Gastroesophageal sphincter (tissue), 3 donors: ENCODE measurements around the gene CADM2.

ENCODE experiments used
- CTCF ChIP-seq, 4 experiments: fragments of 200-600 bp in 2 of 4; fragments of 450-650 bp in 2 of 4; sonication (generic) in 1 of 4; IDR thresholded peaks; one replicate each; pipeline ENCODE4 v1.5.1; 2017 to 2019; ENCODE audit warnings: antibody characterized with exemption in 4 of 4, mild to moderate bottlenecking in 2 of 4, moderate library complexity in 2 of 4
- POLR2A ChIP-seq, 2 donors: fragments of 450-650 bp; IDR thresholded peaks; one replicate each; pipeline ENCODE4 v1.6.1; 2017; ENCODE audit warnings: antibody characterized with exemption in 2 of 2, mild to moderate bottlenecking in 2 of 2, moderate library complexity in 1 of 2
- POLR2AphosphoS5 ChIP-seq: sonication (generic); formaldehyde crosslinking; IDR thresholded peaks from one replicate; pipeline ENCODE4 v1.6.1; 2017; ENCODE audit warnings: antibody characterized with exemption

GRCh38 chr3:84960581-84960980 lies 1.8 kb downstream of the CADM2 start:
- TF ChIP-seq POLR2AphosphoS5 (no peak), CTCF (IDR thresholded peaks at IDR 0.05) (no peak), POLR2A (IDR thresholded peaks at IDR 0.05) (no peak)
